Loucy (cell line): ENCODE measurements around the gene DLG2.

Experiments
- EZH2phosphoT487 ChIP-seq: fragments of 200-600 bp; IDR thresholded peaks from 2 replicates; pipeline ENCODE4 v1.6.1; 2018; ENCODE audit warnings: antibody characterized with exemption, mild to moderate bottlenecking, moderate library complexity, borderline replicate concordance
- TF ChIP-seq, protein P1 (sequence below): fragments of 200-600 bp; sonication (generic); conservative IDR thresholded peaks from 2 replicates; pipeline ENCODE4 v1.5.1; 2014; ENCODE audit warnings: mild to moderate bottlenecking, antibody characterized with exemption, low read length

DNA sequence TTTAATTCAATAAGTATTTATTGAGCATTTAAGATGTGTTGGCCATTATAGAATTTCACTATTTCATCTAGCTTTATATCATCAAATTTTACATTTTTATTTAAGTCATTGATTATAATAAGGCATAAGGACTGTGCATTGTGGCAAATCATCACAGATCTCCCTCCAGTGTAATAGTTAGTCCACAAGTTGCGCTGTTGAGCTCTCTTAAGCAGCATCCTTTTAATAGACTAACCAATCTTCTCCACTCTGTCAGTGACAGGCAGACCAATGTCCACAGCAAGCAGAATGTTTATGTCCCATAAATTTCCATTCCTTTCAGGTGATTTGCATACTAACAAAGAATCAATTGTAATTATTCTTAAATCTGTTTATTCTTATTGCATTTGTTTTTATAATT is 1745.7 kb downstream of the DLG2 start:
- TF ChIP-seq, protein P1, sequence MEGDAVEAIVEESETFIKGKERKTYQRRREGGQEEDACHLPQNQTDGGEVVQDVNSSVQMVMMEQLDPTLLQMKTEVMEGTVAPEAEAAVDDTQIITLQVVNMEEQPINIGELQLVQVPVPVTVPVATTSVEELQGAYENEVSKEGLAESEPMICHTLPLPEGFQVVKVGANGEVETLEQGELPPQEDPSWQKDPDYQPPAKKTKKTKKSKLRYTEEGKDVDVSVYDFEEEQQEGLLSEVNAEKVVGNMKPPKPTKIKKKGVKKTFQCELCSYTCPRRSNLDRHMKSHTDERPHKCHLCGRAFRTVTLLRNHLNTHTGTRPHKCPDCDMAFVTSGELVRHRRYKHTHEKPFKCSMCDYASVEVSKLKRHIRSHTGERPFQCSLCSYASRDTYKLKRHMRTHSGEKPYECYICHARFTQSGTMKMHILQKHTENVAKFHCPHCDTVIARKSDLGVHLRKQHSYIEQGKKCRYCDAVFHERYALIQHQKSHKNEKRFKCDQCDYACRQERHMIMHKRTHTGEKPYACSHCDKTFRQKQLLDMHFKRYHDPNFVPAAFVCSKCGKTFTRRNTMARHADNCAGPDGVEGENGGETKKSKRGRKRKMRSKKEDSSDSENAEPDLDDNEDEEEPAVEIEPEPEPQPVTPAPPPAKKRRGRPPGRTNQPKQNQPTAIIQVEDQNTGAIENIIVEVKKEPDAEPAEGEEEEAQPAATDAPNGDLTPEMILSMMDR, result no peak
- no peak for TF ChIP-seq EZH2phosphoT487
